H1 (cell line): ENCODE data around the gene FBXO7. TPM values are rescaled to one million over a fixed set of nuclear protein-coding genes. Genes with fewer than 3 reads are reported as not detected.

Source experiments
- CTCF ChIA-PET: fragments of 300-600 bp; sonication (Branson Sonifier 250); formaldehyde crosslinking; loops from one replicate; lab custom pipeline; 2021; ENCODE audit not compliant: partially characterized antibody; lab: Charles Lee
- POLR2A ChIA-PET: fragments of 300-600 bp; sonication (Branson Sonifier 250); formaldehyde crosslinking; loops from one replicate; lab custom pipeline; 2021; ENCODE audit warnings: inconsistent platforms; ENCODE audit not compliant: partially characterized antibody; lab: Charles Lee
- DNase-seq, 2 experiments: peaks; one replicate each; pipeline versions ENCODE4 v3.0.0 to v3.0.0-alpha.2; 2010 to 2022; ENCODE audit warnings: low spot score in 2 of 2, low read depth in 1 of 2, mixed read lengths in 1 of 2
- FAIRE-seq: peaks from 2 replicates; lab custom pipeline; 2011; peaks lifted over from hg19 to GRCh38; lab: Jason Lieb, UNC
- H2AFZ ChIP-seq: 2 replicates; pipeline ENCODE4 v1.8.1; 2012; ENCODE audit warnings: low read length, inconsistent platforms
- H2AK5ac ChIP-seq: 2 replicates; pipeline ENCODE4 v1.6.1; 2013; ENCODE audit warnings: low read depth, low read length
- H2BK120ac ChIP-seq: replicated peaks from 2 replicates; pipeline ENCODE3; 2013; ENCODE audit warnings: low read depth, low read length, inconsistent platforms
- H2BK12ac ChIP-seq: 2 replicates; pipeline ENCODE4 v1.6.1; 2013; ENCODE audit warnings: low read depth, low read length
- H2BK15ac ChIP-seq: 2 replicates; pipeline ENCODE4 v1.6.1; 2013; ENCODE audit warnings: low read length
- H2BK20ac ChIP-seq: 2 replicates; pipeline ENCODE4 v1.6.1; 2013; ENCODE audit warnings: low read length
- H2BK5ac ChIP-seq: 2 replicates; pipeline ENCODE4 v1.6.1; 2013; ENCODE audit warnings: low read depth, low read length
- H3K14ac ChIP-seq: 2 replicates; pipeline ENCODE4 v1.6.1; 2013; ENCODE audit warnings: inconsistent platforms; ENCODE audit not compliant: insufficient read length
- H3K18ac ChIP-seq: 2 replicates; pipeline ENCODE4 v1.6.1; 2013; ENCODE audit warnings: low read length; ENCODE audit errors: extremely low read depth
- H3K23ac ChIP-seq: 2 replicates; pipeline ENCODE4 v1.6.1; 2013; ENCODE audit warnings: inconsistent platforms; ENCODE audit not compliant: insufficient read length
- H3K23me2 ChIP-seq: 2 replicates; pipeline ENCODE4 v1.6.1; 2013; ENCODE audit warnings: low read depth, low read length
- H3K27ac ChIP-seq: 2 replicates; pipeline ENCODE4 v1.6.1; 2011; ENCODE audit warnings: low read depth, low read length, inconsistent platforms
- H3K27me3 ChIP-seq, 4 experiments: replicated peaks in 1 of 4; 1 replicate in 1 of 4; 2 replicates in 3 of 4; pipeline versions ENCODE4 v1.6.1 to v1.8.1; 2011 to 2013; ENCODE audit warnings: low read length in 3 of 4, mild to moderate bottlenecking in 3 of 4, inconsistent platforms in 2 of 4, mixed read lengths in 2 of 4, moderate library complexity in 1 of 4; ENCODE audit not compliant: control insufficient read depth in 3 of 4, insufficient read depth in 3 of 4; ENCODE audit errors: extremely low read depth in 1 of 4
- H3K36me3 ChIP-seq, 4 experiments: 2 replicates each; pipeline versions ENCODE4 v1.6.1 to v1.8.1; 2011 to 2013; ENCODE audit warnings: mild to moderate bottlenecking in 4 of 4, low read length in 3 of 4, moderate library complexity in 2 of 4, control low read depth in 1 of 4, inconsistent platforms in 1 of 4; ENCODE audit not compliant: insufficient read depth in 4 of 4, control insufficient read depth in 2 of 4
- H3K4ac ChIP-seq: replicated peaks from 2 replicates; pipeline ENCODE3; 2013; ENCODE audit warnings: low read length, low read depth, mixed read lengths, inconsistent platforms; ENCODE audit not compliant: insufficient read length
- H3K4me1 ChIP-seq, 4 experiments: replicated peaks in 1 of 4; 1 replicate in 1 of 4; 2 replicates in 3 of 4; pipeline versions ENCODE4 v1.6.1 to v1.8.1; 2011 to 2013; ENCODE audit warnings: low read length in 3 of 4, inconsistent platforms in 2 of 4, mixed read lengths in 1 of 4; ENCODE audit not compliant: insufficient read depth in 4 of 4, control insufficient read depth in 3 of 4
- H3K4me2 ChIP-seq, 2 experiments: 2 replicates each; pipeline versions ENCODE4 v1.6.1 to v1.8.1; 2011 to 2013; ENCODE audit warnings: low read depth in 2 of 2, low read length in 2 of 2, control low read depth in 1 of 2, inconsistent platforms in 1 of 2, mild to moderate bottlenecking in 1 of 2; ENCODE audit not compliant: insufficient read depth in 1 of 2
- H3K4me3 ChIP-seq, 4 experiments: fragments of 200-600, 300-600 bp in 1 of 4; sonication (generic), shearing (Covaris generic), sonication (Bioruptor Twin) in 1 of 4; 2 replicates each; pipeline versions ENCODE4 v1.5.1 to v1.8.1; 2011 to 2016; ENCODE audit warnings: low read length in 4 of 4, low read depth in 3 of 4, control low read depth in 2 of 4, inconsistent platforms in 2 of 4, mild to moderate bottlenecking in 2 of 4, mixed read lengths in 1 of 4, moderate library complexity in 1 of 4; ENCODE audit not compliant: insufficient read depth in 2 of 4; ENCODE audit errors: extremely low read depth in 1 of 4
- H3K56ac ChIP-seq: replicated peaks from 2 replicates; pipeline ENCODE3; 2013; ENCODE audit warnings: low read depth, mild to moderate bottlenecking, mixed read lengths, low read length, inconsistent platforms; ENCODE audit not compliant: insufficient read length
- H3K79me1 ChIP-seq: 2 replicates; pipeline ENCODE4 v1.6.1; 2013; ENCODE audit warnings: low read depth, low read length, control low read depth
- H3K79me2 ChIP-seq, 2 experiments: 2 replicates each; pipeline versions ENCODE4 v1.6.1 to v1.8.1; 2012 to 2013; ENCODE audit warnings: low read length in 2 of 2, mild to moderate bottlenecking in 2 of 2, inconsistent platforms in 1 of 2; ENCODE audit not compliant: insufficient read depth in 2 of 2, control insufficient read depth in 1 of 2
- H3K9ac ChIP-seq, 4 experiments: replicated peaks in 1 of 4; 1 replicate in 1 of 4; 2 replicates in 3 of 4; pipeline versions ENCODE4 v1.6.1 to v1.8.1; 2011 to 2013; ENCODE audit warnings: low read depth in 3 of 4, low read length in 3 of 4, control low read depth in 2 of 4, mild to moderate bottlenecking in 2 of 4, moderate library complexity in 2 of 4, inconsistent platforms in 1 of 4; ENCODE audit errors: extremely low read depth in 1 of 4
- H3K9me3 ChIP-seq, 2 experiments: 2 replicates each; pipeline versions ENCODE4 v1.6.1 to v1.8.1; 2012 to 2013; ENCODE audit warnings: mild to moderate bottlenecking in 2 of 2, moderate library complexity in 2 of 2, control low read depth in 1 of 2, inconsistent platforms in 1 of 2, low read depth in 1 of 2, low read length in 1 of 2, mixed read lengths in 1 of 2; ENCODE audit not compliant: insufficient read depth in 2 of 2
- H4K20me1 ChIP-seq, 2 experiments: replicated peaks in 1 of 2; 2 replicates each; pipeline versions ENCODE3 to v1.8.1; 2011 to 2013; ENCODE audit warnings: inconsistent platforms in 2 of 2, low read length in 2 of 2, mild to moderate bottlenecking in 1 of 2; ENCODE audit not compliant: insufficient read depth in 2 of 2, control insufficient read depth in 1 of 2
- H4K5ac ChIP-seq: 2 replicates; pipeline ENCODE4 v1.6.1; 2013; ENCODE audit warnings: low read length, low read depth, mixed read lengths, inconsistent platforms; ENCODE audit not compliant: insufficient read length
- H4K8ac ChIP-seq: 2 replicates; pipeline ENCODE4 v1.8.0; 2013; ENCODE audit warnings: mild to moderate bottlenecking, moderate library complexity, low read length, inconsistent platforms; ENCODE audit not compliant: insufficient read depth; ENCODE audit errors: extremely low read depth
- H4K91ac ChIP-seq: replicated peaks from 2 replicates; pipeline ENCODE3; 2013; ENCODE audit warnings: low read length, mixed read lengths, inconsistent platforms; ENCODE audit not compliant: insufficient read length
- CBX8 ChIP-seq: fragments of 300-800, 300-1000 bp; sonication (generic); IDR thresholded peaks from 2 replicates; pipeline ENCODE4 v1.7.1; 2016; ENCODE audit warnings: low read depth, low read length, borderline replicate concordance
- CEBPB ChIP-seq: IDR thresholded peaks from 2 replicates; pipeline ENCODE4 v1.6.1; 2012; ENCODE audit warnings: low read depth, low read length
- CREB1 ChIP-seq: IDR thresholded peaks from 2 replicates; pipeline ENCODE4 v1.6.1; 2012; ENCODE audit warnings: inconsistent platforms
- EGR1 ChIP-seq: IDR thresholded peaks from 2 replicates; pipeline ENCODE4 v1.6.1; 2011; ENCODE audit warnings: low read depth, low read length, borderline replicate concordance
- HDAC2 ChIP-seq, 2 experiments: fragments of 300-600 bp in 1 of 2; sonication (generic) in 1 of 2; IDR thresholded peaks; 2 replicates each; pipeline ENCODE4 v1.6.1; 2011 to 2012; ENCODE audit warnings: low read depth in 2 of 2, low read length in 2 of 2, mild to moderate bottlenecking in 2 of 2, moderate library complexity in 2 of 2, borderline replicate concordance in 1 of 2, inconsistent platforms in 1 of 2
- JUND ChIP-seq: IDR thresholded peaks from 2 replicates; pipeline ENCODE4 v1.6.1; 2011; ENCODE audit warnings: mild to moderate bottlenecking, improper control_type of control experiment, low read length
- KDM4A ChIP-seq: IDR thresholded peaks from one replicate; pipeline ENCODE4 v1.7.1; 2012; ENCODE audit warnings: low read depth, mild to moderate bottlenecking, moderate library complexity, low read length, inconsistent platforms; ENCODE audit not compliant: severe bottlenecking
- RBBP5 ChIP-seq: IDR thresholded peaks from 2 replicates; pipeline ENCODE4 v1.7.1; 2012; ENCODE audit warnings: low read depth, mild to moderate bottlenecking, inconsistent platforms, low read length, moderate library complexity, borderline replicate concordance
- WGBS, 2 experiments: shearing (Covaris generic) in 1 of 2; methylation state at CpG; one replicate each; pipeline versions ENCODE4 v1.1.6 to v1.1.7; 2013 to 2015; ENCODE audit warnings: low lambda C conversion rate in 2 of 2, mixed read lengths in 2 of 2, inconsistent platforms in 1 of 2, low coverage in 1 of 2, missing lambda C conversion rate in 1 of 2; ENCODE audit not compliant: insufficient replicate concordance in 2 of 2, insufficient coverage in 1 of 2, insufficient read length in 1 of 2; ENCODE audit errors: extremely low coverage in 1 of 2, missing lambda C conversion rate in 1 of 2; 5-methylcytosine and 5-hydroxymethylcytosine counted together
- polyA plus RNA-seq, 7 experiments: library from polyadenylated mRNA; depleted of rRNA in 3 of 7; stranded (reverse) in 5 of 7; unstranded in 2 of 7; fragments of >200 nt in 5 of 7; fragments of 200-250 nt in 2 of 7; gene quantifications; 1 replicate in 5 of 7; 2 replicates in 1 of 7; 4 replicates in 1 of 7; pipeline versions ENCODE4 v1.2.1 to v1.2.3, GENCODE V29; 2011 to 2013; ENCODE audit warnings: missing spikeins in 2 of 7, mixed read lengths in 2 of 7
- total RNA-seq: library from RNA; stranded (reverse); fragmentation: NEBNext Ultra II Directional; extraction: Animal tissue kit (Norgen Biotek cat#: 25700); gene quantifications from 2 replicates; pipeline ENCODE4 v1.2.1, GENCODE V29; 2021

The FBXO7 gene
- total and polyA plus RNA-seq, 2 of the 8 experiments (the other 6 are each of a cell fraction or from before 2014, with no cell fraction given), result 62.7 to 76.1 TPM

- ChIA-PET CTCF (interaction anchor here (0.8 to 3.4 kb wide), 6 partner anchors 12 to 532 kb away, joined by 3 to 20 read pairs (median 4); no protein-coding TSS in a partner anchor), POLR2A (interaction anchor here (0.8 kb wide), 1 partner anchor 9 kb away, joined by 3 read pairs; no protein-coding TSS in a partner anchor)
- Histone ChIP-seq H3K27ac (no peak overlapping the region), H3K79me1 (no peaks in the 10 kb centered on the region), H3K9me3 (peaks cover 0 to 6% of the 10 kb centered on the region in 2 experiments; a peak in 2 of 4 replicates), H3K27me3 (no peaks in the 10 kb centered on the region), H4K8ac (no peak overlapping the region), H2BK12ac (no peak overlapping the region), H3K36me3 (peaks cover 5 to 21% (median 12%) of the 10 kb centered on the region in 4 experiments; a peak in 7 of 8 replicates), H3K23me2 (no peaks in the 10 kb centered on the region; the same call in 1 of the 2 replicates), H3K4ac (no peak overlapping the region), H4K5ac (no peak overlapping the region), H3K18ac (no peak overlapping the region), H3K14ac (no peak overlapping the region), H3K23ac (no peak overlapping the region), H2BK5ac (no peak overlapping the region), H2AFZ (no peak overlapping the region), H2BK15ac (no peak overlapping the region), H3K56ac (no peak overlapping the region), H2AK5ac (no peak overlapping the region), H3K4me1 (no peaks in the 10 kb centered on the region), H3K4me2 (no peak overlapping the region), H2BK120ac (no peak overlapping the region), H3K9ac (no peak overlapping the region), H4K20me1 (no peaks in the 10 kb centered on the region), H2BK20ac (no peak overlapping the region), H3K79me2 (no peaks in the 10 kb centered on the region), H3K4me3 (no peak overlapping the region), H4K91ac (no peak overlapping the region)
- no peak for FAIRE-seq
- DNase-seq, result no peak
- whole genome bisulfite sequencing, 2 experiments, result 89% methylated on average over 8 of the region's 8 CpGs; no CpG with 5 or more reads in 1 of the 2 experiments
- no peak for TF ChIP-seq KDM4A
- TF ChIP-seq CREB1, result no peak
- TF ChIP-seq RBBP5, result no peak
- no peak for TF ChIP-seq CEBPB
- no peak for TF ChIP-seq EGR1
- no peak for TF ChIP-seq CBX8
- no peak for TF ChIP-seq HDAC2 (IDR thresholded peaks at IDR 0.05; ENCODE audit: borderline replicate concordance in 1 of 2, low read depth in 2 of 2, low read length in 2 of 2)
- TF ChIP-seq JUND, result no peak
Observed at GRCh38 chr22:32517921-32518320, 43.3 kb downstream of the FBXO7 start.
